Adipocyte (in vitro differentiated cells): Measurements from ENCODE around the gene IRF7.

ENCODE experiments used
- DNase-seq: peaks from one replicate; pipeline ENCODE4 v3.0.0-alpha.2; 2015; ENCODE audit warnings: low read depth
- H3K27me3 ChIP-seq: replicated peaks from 2 replicates; pipeline ENCODE4 v1.7.0; 2013; ENCODE audit warnings: mild to moderate bottlenecking, low read length, moderate library complexity; ENCODE audit not compliant: control insufficient read depth, insufficient read depth
- H3K36me3 ChIP-seq: 2 replicates; pipeline ENCODE4 v1.7.0; 2013; ENCODE audit warnings: low read length, mild to moderate bottlenecking, moderate library complexity; ENCODE audit not compliant: control insufficient read depth, insufficient read depth, severe bottlenecking
- H3K4me1 ChIP-seq: 2 replicates; pipeline ENCODE4 v1.7.0; 2013; ENCODE audit warnings: mild to moderate bottlenecking, low read length, moderate library complexity; ENCODE audit not compliant: control insufficient read depth, insufficient read depth
- H3K4me3 ChIP-seq: 2 replicates; pipeline ENCODE4 v1.7.0; 2013; ENCODE audit warnings: mild to moderate bottlenecking, low read length, moderate library complexity
- H3K9ac ChIP-seq: 2 replicates; pipeline ENCODE4 v1.7.0; 2013; ENCODE audit warnings: mild to moderate bottlenecking, low read length, moderate library complexity
- H3K9me3 ChIP-seq: 2 replicates; pipeline ENCODE4 v1.7.0; 2013; ENCODE audit warnings: mild to moderate bottlenecking, low read length, moderate library complexity; ENCODE audit not compliant: control insufficient read depth

The IRF7 gene

GRCh38 chr11:639332-639955 lies 23.7 kb upstream of the IRF7 start:
- Histone ChIP-seq H3K36me3 (peaks cover 3% of the 10 kb centered on the region), H3K4me3 (no peak overlapping the region), H3K27me3 (no peaks in the 10 kb centered on the region), H3K4me1 (no peaks in the 10 kb centered on the region), H3K9me3 (no peaks in the 10 kb centered on the region), H3K9ac (no peak overlapping the region)
- no peak for DNase-seq

- no peak for DNase-seq
- Histone ChIP-seq H3K27me3 (no peaks in the 10 kb centered on the region), H3K9me3 (no peaks in the 10 kb centered on the region), H3K9ac (no peak overlapping the region), H3K4me1 (no peaks in the 10 kb centered on the region), H3K4me3 (no peak overlapping the region), H3K36me3 (peaks cover 3% of the 10 kb centered on the region)
These were observed 23.0 kb upstream of the IRF7 start for GRCh38 chr11:638631-639331.

GRCh38 chr11:637593-638521 lies 22.1 kb upstream of the IRF7 start:
- no peak overlapping the region for H3K9ac ChIP-seq
- H3K4me3 ChIP-seq = peak overlapping the region; percentile 27
- no peak for DNase-seq
- no peaks in the 10 kb centered on the region for H3K9me3 ChIP-seq
- no peaks in the 10 kb centered on the region for H3K27me3 ChIP-seq
- H3K36me3 ChIP-seq = no peaks in the 10 kb centered on the region
- H3K4me1 ChIP-seq = no peaks in the 10 kb centered on the region

DNA sequence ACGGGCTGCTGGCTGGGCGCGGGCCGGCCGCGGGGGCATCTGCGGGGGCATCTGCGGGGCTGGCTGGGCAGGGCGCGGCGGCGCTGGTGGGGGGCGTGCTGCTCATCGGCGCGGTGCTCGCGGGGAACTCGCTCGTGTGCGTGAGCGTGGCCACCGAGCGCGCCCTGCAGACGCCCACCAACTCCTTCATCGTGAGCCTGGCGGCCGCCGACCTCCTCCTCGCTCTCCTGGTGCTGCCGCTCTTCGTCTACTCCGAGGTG lies 21.5 kb upstream of the IRF7 start:
- no peak for DNase-seq
- H3K4me3 ChIP-seq = peak overlapping the region; percentile 27

DNA sequence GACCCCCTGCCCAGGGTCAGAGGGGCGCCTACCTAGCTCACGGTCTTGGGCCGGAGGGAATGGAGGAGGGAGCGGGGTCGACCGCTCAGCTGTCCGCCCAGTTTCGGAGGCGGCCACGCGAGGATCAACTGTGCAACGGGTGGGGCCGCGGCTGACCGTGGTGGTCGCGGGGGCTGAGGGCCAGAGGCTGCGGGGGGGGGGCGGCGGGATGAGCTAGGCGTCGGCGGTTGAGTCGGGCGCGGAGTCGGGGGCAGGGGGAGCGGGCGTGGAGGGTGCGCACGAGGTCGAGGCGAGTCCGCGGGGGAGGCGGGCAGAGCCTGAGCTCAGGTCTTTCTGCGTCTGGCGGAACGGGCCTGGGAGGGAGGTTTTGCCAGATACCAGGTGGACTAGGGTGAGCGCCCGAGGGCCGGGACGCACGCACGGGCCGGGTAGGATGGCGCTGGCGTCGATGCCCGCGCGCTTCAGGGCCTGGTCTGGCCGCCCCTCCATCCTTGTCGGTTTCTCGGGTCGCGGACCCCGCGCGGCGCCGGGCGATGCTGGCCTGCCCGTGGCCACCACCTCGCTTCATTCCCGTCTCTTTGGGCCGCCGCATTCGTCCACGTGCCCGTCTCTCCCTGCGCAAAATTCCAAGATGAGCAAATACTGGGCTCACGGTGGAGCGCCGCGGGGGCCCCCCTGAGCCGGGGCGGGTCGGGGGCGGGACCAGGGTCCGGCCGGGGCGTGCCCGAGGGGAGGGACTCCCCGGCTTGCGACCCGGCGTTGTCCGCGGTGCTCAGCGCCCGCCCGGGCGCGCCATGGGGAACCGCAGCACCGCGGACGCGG lies 21.0 kb upstream of the IRF7 start, which contains the start of gene DRD4:
Gene DRD4, plus strand, starts transcription at position 759 of the 822 bp plus-strand sequence. Its CDS starts 36 bp downstream, at position 795.
- Histone ChIP-seq H3K36me3 (no peaks in the 10 kb centered on the region), H3K27me3 (no peaks in the 10 kb centered on the region), H3K4me3 (peak within 1 kb of the TSS; percentile 27), H3K4me1 (no peaks in the 10 kb centered on the region), H3K9ac (no peak within 1 kb of the TSS), H3K9me3 (no peaks in the 10 kb centered on the region)
- DNase-seq = peak; percentile 59

More for the DNA sequence above, 21.5 kb upstream of the IRF7 start:
- no peaks in the 10 kb centered on the region for H3K27me3 ChIP-seq
- H3K4me1 ChIP-seq = no peaks in the 10 kb centered on the region
- no peak overlapping the region for H3K9ac ChIP-seq
- H3K9me3 ChIP-seq = no peaks in the 10 kb centered on the region
- no peaks in the 10 kb centered on the region for H3K36me3 ChIP-seq

GRCh38 chr11:635945-636510 lies 20.3 kb upstream of the IRF7 start:
- no peaks in the 10 kb centered on the region for H3K9me3 ChIP-seq
- H3K36me3 ChIP-seq = no peaks in the 10 kb centered on the region
- no peaks in the 10 kb centered on the region for H3K27me3 ChIP-seq
- H3K4me3 ChIP-seq = no peak overlapping the region
- no peak overlapping the region for H3K9ac ChIP-seq
- H3K4me1 ChIP-seq = no peaks in the 10 kb centered on the region
- no peak for DNase-seq

DNA sequence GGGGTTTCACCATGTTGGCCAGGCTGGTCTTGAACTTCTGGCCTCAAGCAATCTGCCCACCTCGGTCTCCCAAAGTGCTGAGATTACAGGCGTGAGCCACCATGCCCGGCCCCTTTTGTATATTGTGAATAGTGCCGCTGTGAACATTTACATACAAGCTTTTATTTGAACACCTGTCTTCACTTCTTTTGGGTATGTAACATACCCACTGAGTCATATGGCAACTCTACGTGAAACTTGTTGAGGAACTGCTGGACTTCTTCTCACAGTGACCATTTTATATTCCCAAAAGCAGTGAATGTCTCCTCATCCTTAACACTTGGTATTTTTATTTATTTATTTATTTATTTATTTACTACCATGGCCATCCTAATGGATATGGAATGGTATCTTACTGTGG lies 15.1 kb upstream of the IRF7 start:
- Histone ChIP-seq H3K4me3 (no peak overlapping the region), H3K9ac (no peak overlapping the region), H3K4me1 (no peaks in the 10 kb centered on the region), H3K36me3 (no peaks in the 10 kb centered on the region), H3K9me3 (no peaks in the 10 kb centered on the region), H3K27me3 (no peaks in the 10 kb centered on the region)
- DNase-seq = no peak

- Histone ChIP-seq H3K27me3 (peaks cover 5% of the 10 kb centered on the region), H3K36me3 (no peaks in the 10 kb centered on the region), H3K4me1 (no peaks in the 10 kb centered on the region), H3K9me3 (no peaks in the 10 kb centered on the region), H3K4me3 (no peak overlapping the region), H3K9ac (no peak overlapping the region)
- no peak for DNase-seq
These were observed 13.5 kb upstream of the IRF7 start for GRCh38 chr11:629237-629583.

DNA sequence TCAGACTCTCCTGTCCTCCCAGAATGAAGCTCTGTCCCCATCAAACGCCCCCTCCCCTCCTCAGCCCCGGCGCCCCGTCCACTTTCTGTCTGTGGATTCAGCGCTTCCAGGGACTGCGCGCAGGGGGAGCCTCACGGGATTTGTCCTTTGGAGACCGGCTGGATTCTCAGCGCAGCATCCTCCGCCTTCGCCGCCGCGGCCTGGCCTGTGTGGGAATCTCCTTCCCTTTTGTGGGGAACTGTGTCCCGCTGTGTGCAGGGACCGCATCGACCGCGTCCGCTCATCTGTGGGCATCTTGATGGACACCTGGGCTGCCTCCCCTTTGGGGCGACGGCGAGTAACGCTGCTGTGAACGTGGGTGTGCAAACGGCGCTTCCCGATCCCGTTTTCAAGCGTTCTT lies 12.3 kb upstream of the IRF7 start:
- H3K27me3 ChIP-seq = peaks cover 5% of the 10 kb centered on the region
- DNase-seq = no peak
- H3K4me1 ChIP-seq = no peaks in the 10 kb centered on the region
- H3K9me3 ChIP-seq = no peaks in the 10 kb centered on the region
- H3K36me3 ChIP-seq = no peaks in the 10 kb centered on the region
- H3K9ac ChIP-seq = no peak overlapping the region
- H3K4me3 ChIP-seq = no peak overlapping the region

GRCh38 chr11:627308-627576 lies 11.5 kb upstream of the IRF7 start:
- H3K4me3 ChIP-seq = no peak overlapping the region
- H3K9me3 ChIP-seq = no peaks in the 10 kb centered on the region
- DNase-seq = no peak
- peaks cover 5% of the 10 kb centered on the region for H3K27me3 ChIP-seq
- no peak overlapping the region for H3K9ac ChIP-seq
- H3K36me3 ChIP-seq = no peaks in the 10 kb centered on the region
- no peaks in the 10 kb centered on the region for H3K4me1 ChIP-seq
